Measurements from ENCODE around the gene PRSS12.

DNA sequence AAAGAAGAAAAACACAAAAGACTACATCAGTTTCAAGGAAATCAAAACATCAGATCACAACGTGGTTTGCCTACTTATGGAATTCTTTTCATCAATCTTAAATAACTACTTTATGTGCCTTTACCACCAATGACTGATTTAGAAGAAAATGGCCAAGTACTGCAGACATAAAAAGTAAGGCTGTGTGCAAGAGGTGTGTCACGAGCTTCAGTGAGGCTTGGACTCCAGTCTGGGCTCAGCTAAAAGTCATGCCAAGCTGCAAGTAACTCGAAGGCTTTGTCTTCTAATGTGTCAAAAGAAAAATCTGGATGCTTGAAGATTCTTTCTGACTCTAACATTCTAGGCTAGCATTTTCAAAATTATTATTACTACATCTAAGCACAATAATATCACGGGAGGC lies 17.0 kb downstream of the PRSS12 start:
- TF ChIP-seq, protein P1, sequence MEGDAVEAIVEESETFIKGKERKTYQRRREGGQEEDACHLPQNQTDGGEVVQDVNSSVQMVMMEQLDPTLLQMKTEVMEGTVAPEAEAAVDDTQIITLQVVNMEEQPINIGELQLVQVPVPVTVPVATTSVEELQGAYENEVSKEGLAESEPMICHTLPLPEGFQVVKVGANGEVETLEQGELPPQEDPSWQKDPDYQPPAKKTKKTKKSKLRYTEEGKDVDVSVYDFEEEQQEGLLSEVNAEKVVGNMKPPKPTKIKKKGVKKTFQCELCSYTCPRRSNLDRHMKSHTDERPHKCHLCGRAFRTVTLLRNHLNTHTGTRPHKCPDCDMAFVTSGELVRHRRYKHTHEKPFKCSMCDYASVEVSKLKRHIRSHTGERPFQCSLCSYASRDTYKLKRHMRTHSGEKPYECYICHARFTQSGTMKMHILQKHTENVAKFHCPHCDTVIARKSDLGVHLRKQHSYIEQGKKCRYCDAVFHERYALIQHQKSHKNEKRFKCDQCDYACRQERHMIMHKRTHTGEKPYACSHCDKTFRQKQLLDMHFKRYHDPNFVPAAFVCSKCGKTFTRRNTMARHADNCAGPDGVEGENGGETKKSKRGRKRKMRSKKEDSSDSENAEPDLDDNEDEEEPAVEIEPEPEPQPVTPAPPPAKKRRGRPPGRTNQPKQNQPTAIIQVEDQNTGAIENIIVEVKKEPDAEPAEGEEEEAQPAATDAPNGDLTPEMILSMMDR (conservative IDR thresholded peaks at IDR 0.05 in 1 of 2, IDR thresholded peaks at IDR 0.05 in 1 of 2; ENCODE audit: extremely low read depth in 1 of 2, insufficient read depth in 1 of 2, low read depth in 1 of 2, low read length in 2 of 2), result no peak
- TF ChIP-seq EZH2 (IDR thresholded peaks at IDR 0.05; ENCODE audit: borderline replicate concordance, low read length), result no peak
